K562 (cell line): ENCODE measurements around the gene SEC24C. TPM values are rescaled to one million over a fixed set of nuclear protein-coding genes. Genes with fewer than 3 reads are reported as not detected.

Source experiments
- ATAC-seq: fragments of 200-7000 bp; cut with Tn5 transposase; 3 replicates; pipeline ENCODE4 v1.9.1; 2020; ENCODE audit warnings: moderate library complexity
- BruUV-seq: library from RNA; stranded (reverse); fragments of 400-500 nt; replicated peaks from 2 replicates; lab custom pipeline; 2021; lab: Mats Ljungman, UMichigan
- CTCF ChIA-PET: fragments of 300-600 bp; formaldehyde crosslinking; extraction: SDS; loops from one replicate; lab custom pipeline; 2021; ENCODE audit warnings: low intra/inter-chr PET ratio; lab: Yijun Ruan, JAX
- POLR2A ChIA-PET: fragments of 300-600, 350-650 bp; sonication (Branson Sonifier 250); formaldehyde crosslinking; extraction: SDS; loops from one replicate; lab custom pipeline; 2021; ENCODE audit warnings: antibody characterized with exemption, inconsistent platforms; lab: Yijun Ruan, JAX
- DNase-seq, 4 experiments: peaks; one replicate each; pipeline versions ENCODE4 v3.0.0 to v3.0.0-alpha.2; 2011 to 2018; ENCODE audit warnings: low spot score in 3 of 4, mixed read lengths in 3 of 4; ENCODE audit errors: extremely low read depth in 1 of 4
- FAIRE-seq: peaks from 2 replicates; lab custom pipeline; 2011; peaks lifted over from hg19 to GRCh38; lab: Jason Lieb, UNC
- H2AFZ ChIP-seq: 2 replicates; pipeline ENCODE4 v1.6.0; 2011; ENCODE audit warnings: low read depth, low read length, control low read depth, inconsistent platforms
- H3K27ac ChIP-seq: fragments of 200-600 bp; 3 replicates; pipeline ENCODE4 v1.8.0; 2011; ENCODE audit warnings: low read depth, mild to moderate bottlenecking, control low read depth, inconsistent platforms, low read length, moderate library complexity, mixed read lengths; ENCODE audit errors: extremely low read depth
- H3K27me3 ChIP-seq, 2 experiments: fragments of 300-600 bp in 1 of 2; 2 replicates in 1 of 2; 3 replicates in 1 of 2; pipeline versions ENCODE4 v1.6.0 to v1.8.0; 2011; ENCODE audit warnings: inconsistent platforms in 2 of 2, low read length in 2 of 2, mild to moderate bottlenecking in 1 of 2, mixed read lengths in 1 of 2, moderate library complexity in 1 of 2; ENCODE audit not compliant: control insufficient read depth in 2 of 2, insufficient read depth in 2 of 2
- H3K36me3 ChIP-seq: fragments of 300-600 bp; 3 replicates; pipeline ENCODE4 v1.8.0; 2011; ENCODE audit warnings: mild to moderate bottlenecking, low read length, inconsistent platforms; ENCODE audit not compliant: control insufficient read depth, insufficient read depth
- H3K4me1 ChIP-seq, 2 experiments: fragments of 200-600 bp in 1 of 2; replicated peaks in 1 of 2; 2 replicates in 1 of 2; 3 replicates in 1 of 2; pipeline versions ENCODE4 v1.5.1 to v1.8.0; 2011; ENCODE audit warnings: inconsistent platforms in 2 of 2, low read length in 2 of 2, mild to moderate bottlenecking in 1 of 2, mixed read lengths in 1 of 2, moderate library complexity in 1 of 2; ENCODE audit not compliant: control insufficient read depth in 2 of 2, insufficient read depth in 2 of 2
- H3K4me2 ChIP-seq: 2 replicates; pipeline ENCODE4 v1.6.1; 2011; ENCODE audit warnings: low read length, control low read depth, inconsistent platforms, mixed read lengths; ENCODE audit not compliant: insufficient read depth
- H3K4me3 ChIP-seq: fragments of 200-600 bp; sonication (generic), shearing (Covaris generic); 2 replicates; pipeline ENCODE4 v1.5.1; 2016; ENCODE audit warnings: control low read depth, inconsistent platforms
- H3K79me2 ChIP-seq: fragments of 200-600 bp; 3 replicates; pipeline ENCODE4 v1.8.0; 2011; ENCODE audit warnings: low read length, inconsistent platforms; ENCODE audit not compliant: control insufficient read depth, insufficient read depth
- H3K9ac ChIP-seq, 2 experiments: 2 replicates each; pipeline versions ENCODE4 v1.6.0 to v1.6.1; 2011; ENCODE audit warnings: low read depth in 2 of 2, low read length in 2 of 2, control low read depth in 1 of 2, inconsistent platforms in 1 of 2, mild to moderate bottlenecking in 1 of 2, mixed read lengths in 1 of 2; ENCODE audit not compliant: insufficient read depth in 1 of 2
- H3K9me1 ChIP-seq: one replicate; pipeline ENCODE4 v1.6.0; 2011; ENCODE audit warnings: inconsistent platforms, mild to moderate bottlenecking, low read length, moderate library complexity; ENCODE audit not compliant: control insufficient read depth, insufficient read depth
- H3K9me3 ChIP-seq: replicated peaks from 2 replicates; pipeline ENCODE4 v1.5.1; 2011; ENCODE audit warnings: low read depth, low read length, inconsistent platforms; ENCODE audit not compliant: control insufficient read depth, insufficient read depth
- H4K20me1 ChIP-seq: replicated peaks from 2 replicates; pipeline ENCODE4 v1.6.1; 2011; ENCODE audit warnings: low read length, inconsistent platforms, mixed read lengths; ENCODE audit not compliant: control insufficient read depth, insufficient read depth
- BRF1 ChIP-seq: IDR thresholded peaks from 3 replicates; pipeline ENCODE4 v1.6.1; 2011; ENCODE audit warnings: borderline replicate concordance, mild to moderate bottlenecking; ENCODE audit not compliant: insufficient read length; ENCODE audit errors: extremely low read depth
- ETS1 ChIP-seq: conservative IDR thresholded peaks from 2 replicates; pipeline ENCODE4 v1.6.1; 2011; ENCODE audit warnings: low read depth, mild to moderate bottlenecking, low read length; ENCODE audit not compliant: control insufficient read depth
- FIP1L1 ChIP-seq: fragments of 200-400 bp; formaldehyde crosslinking; IDR thresholded peaks from 2 replicates; pipeline ENCODE4 v1.6.1; 2018; ENCODE audit warnings: mild to moderate bottlenecking, low read depth, low read length; ENCODE audit not compliant: poor library complexity, severe bottlenecking
- FOXM1 ChIP-seq, 2 experiments: fragments of 450-650 bp in 1 of 2; sonication (generic) in 1 of 2; formaldehyde crosslinking in 1 of 2; IDR thresholded peaks; 2 replicates each; pipeline versions ENCODE4 v1.6.1 to v1.9.0; 2017 to 2022; ENCODE audit warnings: low read depth in 2 of 2, mild to moderate bottlenecking in 2 of 2, missing genetic modification reagents in 1 of 2, moderate library complexity in 1 of 2
- POLR3G ChIP-seq: IDR thresholded peaks from 2 replicates; pipeline ENCODE4 v1.6.1; 2011; ENCODE audit not compliant: insufficient read length, insufficient replicate concordance; ENCODE audit errors: extremely low read depth
- PREB ChIP-seq: sonication (generic); formaldehyde crosslinking; IDR thresholded peaks from 2 replicates; pipeline ENCODE4 v1.8.1; 2023; ENCODE audit warnings: mild to moderate bottlenecking, missing genetic modification reagents
- TBL1XR1 ChIP-seq, 2 experiments: IDR thresholded peaks; 2 replicates each; pipeline ENCODE4 v1.6.1; 2012; ENCODE audit warnings: improper control_type of control experiment in 2 of 2, low read length in 2 of 2, mild to moderate bottlenecking in 1 of 2
- TOE1 ChIP-seq, 2 experiments: fragments of 450-650 bp in 1 of 2; sonication (generic) in 1 of 2; formaldehyde crosslinking in 1 of 2; IDR thresholded peaks; 2 replicates each; pipeline versions ENCODE4 v1.7.1 to v1.8.0; 2016 to 2022; ENCODE audit warnings: borderline replicate concordance in 2 of 2, mild to moderate bottlenecking in 2 of 2, antibody characterized with exemption in 1 of 2, inconsistent platforms in 1 of 2, low read depth in 1 of 2, missing genetic modification reagents in 1 of 2, moderate library complexity in 1 of 2
- ZFX ChIP-seq: sonication (generic); formaldehyde crosslinking; IDR thresholded peaks from 2 replicates; pipeline ENCODE4 v1.8.0; 2022; ENCODE audit warnings: mild to moderate bottlenecking, missing genetic modification reagents, moderate library complexity
- ZNF436 ChIP-seq: fragments of 250-450, 450-650 bp; sonication (Bioruptor Pico); formaldehyde crosslinking; IDR thresholded peaks from 2 replicates; pipeline ENCODE4 v1.7.0; 2020; ENCODE audit warnings: mild to moderate bottlenecking
- WGBS: fragments of 100-300 bp; shearing (Covaris generic); methylation state at CpG from one replicate; pipeline ENCODE4 v1.1.6; 2016; ENCODE audit warnings: low coverage, mixed read lengths; ENCODE audit not compliant: insufficient coverage; ENCODE audit errors: missing lambda C conversion rate; 5-methylcytosine and 5-hydroxymethylcytosine counted together
- in situ Hi-C: fragments of 300-500 bp; cut with MboI; formaldehyde crosslinking; loops from 4 replicates; pipeline ENCODE4 v1.15.0; 2018; ENCODE audit warnings: inconsistent platforms, mixed read lengths
- intact Hi-C: fragments of 100-400 bp; cut with micrococcal nuclease; formaldehyde crosslinking; loops from 2 replicates; pipeline ENCODE4 v1.14.2; 2022
- polyA plus RNA-seq, 8 experiments: library from polyadenylated mRNA; depleted of rRNA in 4 of 8; stranded (reverse) in 5 of 8; unstranded in 3 of 8; fragments of >200 nt; fragmentation: Nextera tagmentation in 2 of 8; fragmentation: Illumina TruSeq in 1 of 8; extraction: Ambion mirVana in 2 of 8; extraction: Trizol in 1 of 8; gene quantifications; 2 replicates each; pipeline versions ENCODE4 v1.2.1 to v1.2.3, GENCODE V29; 2011 to 2014; ENCODE audit warnings: inconsistent platforms in 1 of 8, missing spikeins in 1 of 8
- total RNA-seq, 7 experiments: library from RNA; depleted of rRNA in 6 of 7; stranded (reverse); fragments of >200 nt in 6 of 7; fragmentation: Illumina TruSeq in 2 of 7; extraction: Trizol in 2 of 7; gene quantifications; 2 replicates each; pipeline versions ENCODE4 v1.2.1 to v1.2.3, GENCODE V29; 2011 to 2021; ENCODE audit warnings: low replicate concordance in 1 of 7
- TF ChIP-seq, protein P1 (sequence below): fragments of 450-650 bp; formaldehyde crosslinking; IDR thresholded peaks from 2 replicates; pipeline ENCODE4 v1.4.0; 2020; ENCODE audit warnings: mild to moderate bottlenecking, moderate library complexity

SEC24C gene
- total and polyA plus RNA-seq, 9 of the 15 experiments (the other 6 are each of a cell fraction or from before 2014, with no cell fraction given), result 19.0 to 115 (median 70.5) TPM

DNA sequence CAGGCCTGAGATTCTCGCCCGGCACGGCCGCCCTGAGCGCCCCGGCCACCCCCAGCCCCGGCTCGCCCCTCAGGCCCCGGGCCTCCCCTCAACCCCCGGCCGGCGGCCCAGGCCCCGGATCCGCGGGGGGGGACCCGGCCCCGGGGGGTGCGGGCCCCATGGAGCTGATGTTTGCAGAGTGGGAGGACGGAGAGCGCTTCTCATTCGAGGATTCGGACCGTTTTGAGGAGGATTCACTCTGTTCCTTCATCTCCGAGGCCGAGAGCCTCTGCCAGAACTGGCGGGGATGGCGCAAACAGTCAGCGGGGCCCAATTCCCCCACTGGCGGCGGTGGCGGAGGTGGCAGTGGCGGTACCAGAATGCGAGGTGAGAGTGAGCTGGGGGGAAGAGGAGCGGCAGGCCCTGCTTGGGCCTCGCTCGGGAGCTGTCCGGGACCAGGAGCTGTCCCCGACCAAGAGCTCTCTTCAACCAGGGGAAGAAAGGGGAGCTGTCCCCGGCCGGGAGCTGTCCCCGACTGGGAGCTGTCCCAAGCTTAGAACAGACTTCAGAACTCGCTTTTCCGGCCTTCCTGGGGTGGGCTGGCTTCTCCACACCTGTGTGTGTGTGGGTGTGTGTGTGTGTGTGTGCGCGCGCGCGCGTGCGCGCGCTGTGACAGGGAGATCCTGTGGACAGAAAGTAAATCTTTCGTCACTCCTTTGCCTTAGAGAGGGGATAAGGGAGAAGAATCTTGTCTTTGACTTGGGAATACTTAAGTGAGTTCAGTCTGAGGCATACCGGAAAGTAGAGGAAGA is 41.7 kb downstream of the SEC24C start:
- FAIRE-seq, result peak; percentile 32
- in situ Hi-C loops, result no loop called here
- CTCF ChIA-PET, result no interaction called here
- 0 out of 2 replicates have a peak, but pooled peaks have one; percentile 50 for TF ChIP-seq TOE1 (IDR thresholded peaks at IDR 0.05; ENCODE audit: borderline replicate concordance)
- no peak for TF ChIP-seq TOE1 (CRISPR knock-in tag; IDR thresholded peaks at IDR 0.05; ENCODE audit: borderline replicate concordance, low read depth)
- peak; percentile 64 for TF ChIP-seq ZFX (CRISPR knock-in tag)
- no peak for TF ChIP-seq TBL1XR1 (IDR thresholded peaks at IDR 0.05; ENCODE audit: low read length in 2 of 2)
- TF ChIP-seq FOXM1 (IDR thresholded peaks at IDR 0.05; ENCODE audit: low read depth), result no peak
- 0 out of 2 replicates have a peak, but pooled peaks have one; percentile 36 for TF ChIP-seq FOXM1 (CRISPR knock-in tag; IDR thresholded peaks at IDR 0.05; ENCODE audit: low read depth)
- TF ChIP-seq PREB (CRISPR knock-in tag), result 0 out of 2 replicates have a peak, but pooled peaks have one; percentile 56
- peak; percentile 51 for TF ChIP-seq FIP1L1
- TF ChIP-seq POLR3G, result no peak
- TF ChIP-seq, protein P1, sequence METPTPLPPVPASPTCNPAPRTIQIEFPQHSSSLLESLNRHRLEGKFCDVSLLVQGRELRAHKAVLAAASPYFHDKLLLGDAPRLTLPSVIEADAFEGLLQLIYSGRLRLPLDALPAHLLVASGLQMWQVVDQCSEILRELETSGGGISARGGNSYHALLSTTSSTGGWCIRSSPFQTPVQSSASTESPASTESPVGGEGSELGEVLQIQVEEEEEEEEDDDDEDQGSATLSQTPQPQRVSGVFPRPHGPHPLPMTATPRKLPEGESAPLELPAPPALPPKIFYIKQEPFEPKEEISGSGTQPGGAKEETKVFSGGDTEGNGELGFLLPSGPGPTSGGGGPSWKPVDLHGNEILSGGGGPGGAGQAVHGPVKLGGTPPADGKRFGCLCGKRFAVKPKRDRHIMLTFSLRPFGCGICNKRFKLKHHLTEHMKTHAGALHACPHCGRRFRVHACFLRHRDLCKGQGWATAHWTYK, result 0 out of 2 replicates have a peak, but pooled peaks have one; percentile 43
- no peak for TF ChIP-seq BRF1
- no peak for TF ChIP-seq ZNF436
- peak; percentile 71; the same call in 1 of the 2 replicates for TF ChIP-seq ETS1

More for the DNA sequence above, 41.7 kb downstream of the SEC24C start:
- Histone ChIP-seq H3K9me3 (no peaks in the 10 kb centered on the region), H3K9me1 (no peaks in the 10 kb centered on the region), H3K79me2 (peaks cover 55% of the 10 kb centered on the region), H3K27me3 (no peaks in the 10 kb centered on the region), H3K9ac (peak overlapping the region; percentile 71 to 96), H2AFZ (peak overlapping the region; percentile 94), H3K27ac (peak overlapping the region; percentile 76), H3K4me3 (peak overlapping the region; percentile 89), H4K20me1 (no peaks in the 10 kb centered on the region; the same call in 1 of the 2 replicates), H3K4me1 (peaks cover 9 to 27% of the 10 kb centered on the region in 2 experiments; a peak in 4 of 5 replicates), H3K4me2 (peak overlapping the region; percentile 84), H3K36me3 (peaks cover 29% of the 10 kb centered on the region; the same call in 2 of the 3 replicates)
- under 1% methylated on average over 29 of the region's 54 CpGs for WGBS
- peak; percentile 59 to 72 (median 62) for DNase-seq
- intact Hi-C loops, result loop anchor here (2.0 to 10.0 kb wide), 2 partner anchors 25 to 319 kb away; partner anchors contain the start of gene NDST2
- POLR2A ChIA-PET, result interaction anchor here (0.6 to 6.7 kb wide), 9 partner anchors 9 to 185 kb away, joined by 3 to 61 read pairs (median 4); a partner anchor contains a TSS
- ATAC-seq, result peak; percentile 14
- BruUV-seq, result no TSS peak
